Cardiac fibroblast (primary cell): ENCODE data around the gene KCNT1.
A peak's percentile ranks its signal among the peaks of the same experiment; 100 is the strongest.

ENCODE experiments used
- DNase-seq, 2 donors: peaks; one replicate each; pipeline versions ENCODE4 v3.0.0 to v3.0.0-alpha.2; 2010; ENCODE audit warnings: low read depth in 2 of 2
- H3K4me3 ChIP-seq, 2 donors: replicated peaks in 1 of 2; 1 replicate in 1 of 2; 2 replicates in 1 of 2; pipeline ENCODE4 v1.5.1; 2011; ENCODE audit warnings: low read depth in 2 of 2, low read length in 2 of 2, mild to moderate bottlenecking in 2 of 2, moderate library complexity in 1 of 2
- TF ChIP-seq, protein P1 (sequence below): IDR thresholded peaks from one replicate; pipeline ENCODE4 v1.5.1; 2011; ENCODE audit warnings: low read depth, mild to moderate bottlenecking, low read length, inconsistent platforms

KCNT1 gene

DNA sequence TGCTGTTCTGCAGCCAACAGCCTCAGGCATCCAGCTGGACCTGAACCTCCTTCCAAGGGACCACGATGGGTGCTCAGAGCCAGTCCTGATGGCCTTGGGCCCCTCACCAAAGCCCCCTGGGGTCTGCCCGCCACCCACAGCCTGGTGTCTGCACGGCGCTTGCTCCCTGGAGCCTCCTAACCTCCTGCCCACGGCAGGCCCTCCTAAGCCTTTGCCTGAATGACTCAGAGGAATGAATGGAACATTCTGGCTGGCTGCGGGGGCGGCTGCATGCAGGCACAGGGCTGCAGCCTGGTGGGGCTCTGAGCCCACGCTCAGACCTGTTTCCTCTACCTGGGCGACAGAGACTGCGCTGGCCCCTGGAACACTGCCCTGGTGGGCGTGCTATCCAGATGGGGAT lies 9.6 kb upstream of the KCNT1 start:
- peak in 1 of 2 donors; percentile 4 for DNase-seq
- H3K4me3 ChIP-seq: no peak overlapping the region
- TF ChIP-seq, protein P1, sequence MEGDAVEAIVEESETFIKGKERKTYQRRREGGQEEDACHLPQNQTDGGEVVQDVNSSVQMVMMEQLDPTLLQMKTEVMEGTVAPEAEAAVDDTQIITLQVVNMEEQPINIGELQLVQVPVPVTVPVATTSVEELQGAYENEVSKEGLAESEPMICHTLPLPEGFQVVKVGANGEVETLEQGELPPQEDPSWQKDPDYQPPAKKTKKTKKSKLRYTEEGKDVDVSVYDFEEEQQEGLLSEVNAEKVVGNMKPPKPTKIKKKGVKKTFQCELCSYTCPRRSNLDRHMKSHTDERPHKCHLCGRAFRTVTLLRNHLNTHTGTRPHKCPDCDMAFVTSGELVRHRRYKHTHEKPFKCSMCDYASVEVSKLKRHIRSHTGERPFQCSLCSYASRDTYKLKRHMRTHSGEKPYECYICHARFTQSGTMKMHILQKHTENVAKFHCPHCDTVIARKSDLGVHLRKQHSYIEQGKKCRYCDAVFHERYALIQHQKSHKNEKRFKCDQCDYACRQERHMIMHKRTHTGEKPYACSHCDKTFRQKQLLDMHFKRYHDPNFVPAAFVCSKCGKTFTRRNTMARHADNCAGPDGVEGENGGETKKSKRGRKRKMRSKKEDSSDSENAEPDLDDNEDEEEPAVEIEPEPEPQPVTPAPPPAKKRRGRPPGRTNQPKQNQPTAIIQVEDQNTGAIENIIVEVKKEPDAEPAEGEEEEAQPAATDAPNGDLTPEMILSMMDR: no peak

DNA sequence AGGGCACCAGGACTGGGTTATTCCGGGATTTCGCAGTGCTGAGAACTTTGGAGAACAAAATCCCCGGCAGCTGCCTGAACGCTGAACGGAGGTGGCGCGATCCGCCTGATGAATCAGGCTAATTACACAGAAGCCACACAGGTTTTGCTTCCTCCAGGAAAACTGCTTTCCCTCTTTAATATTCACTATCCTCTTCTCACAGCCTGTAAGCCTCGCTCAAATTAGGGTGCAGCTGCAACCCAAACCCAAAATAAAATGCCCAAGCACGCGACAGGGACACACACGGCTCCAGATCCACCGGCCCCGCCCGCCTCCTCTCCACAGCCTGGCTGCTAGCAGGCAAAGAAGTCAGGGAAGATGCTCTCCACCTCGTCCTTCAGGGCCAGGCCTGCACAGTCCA lies 8.7 kb upstream of the KCNT1 start:
- no peak overlapping the region for H3K4me3 ChIP-seq
- DNase-seq: no peak
- TF ChIP-seq, protein P1: no peak

GRCh38 chr9:135693771-135694170 lies 8.2 kb upstream of the KCNT1 start:
- TF ChIP-seq, protein P1: no peak
- no peak for DNase-seq
- H3K4me3 ChIP-seq: no peak overlapping the region

DNA sequence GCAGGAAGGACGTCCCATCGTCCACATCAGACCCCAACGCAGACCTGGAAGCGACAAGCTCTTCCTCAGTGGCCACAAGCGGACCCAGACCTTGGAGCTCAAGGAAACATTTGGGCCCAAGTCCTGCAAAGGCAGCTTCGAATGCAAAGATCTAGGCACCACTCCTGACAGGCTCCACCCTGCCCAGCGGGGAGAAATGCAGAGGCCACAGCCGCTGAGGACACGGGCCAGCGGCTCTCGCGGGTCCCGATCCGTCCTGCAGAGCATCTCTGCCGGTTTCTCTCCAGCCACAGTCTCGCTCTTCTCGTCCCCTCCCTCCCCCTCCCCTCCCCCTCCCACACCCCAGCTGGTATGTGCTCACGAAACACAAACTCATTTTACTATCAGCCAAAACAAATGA lies 7.6 kb upstream of the KCNT1 start:
- H3K4me3 ChIP-seq: no peak overlapping the region
- no peak for DNase-seq
- TF ChIP-seq, protein P1: no peak

- DNase-seq: no peak
- TF ChIP-seq, protein P1: no peak
- no peak overlapping the region for H3K4me3 ChIP-seq
These were observed 6.9 kb upstream of the KCNT1 start for GRCh38 chr9:135695036-135695435.

- H3K4me3 ChIP-seq: no peak overlapping the region
- DNase-seq: no peak
- TF ChIP-seq, protein P1: no peak
These were observed 6.3 kb upstream of the KCNT1 start for GRCh38 chr9:135695642-135696041.

DNA sequence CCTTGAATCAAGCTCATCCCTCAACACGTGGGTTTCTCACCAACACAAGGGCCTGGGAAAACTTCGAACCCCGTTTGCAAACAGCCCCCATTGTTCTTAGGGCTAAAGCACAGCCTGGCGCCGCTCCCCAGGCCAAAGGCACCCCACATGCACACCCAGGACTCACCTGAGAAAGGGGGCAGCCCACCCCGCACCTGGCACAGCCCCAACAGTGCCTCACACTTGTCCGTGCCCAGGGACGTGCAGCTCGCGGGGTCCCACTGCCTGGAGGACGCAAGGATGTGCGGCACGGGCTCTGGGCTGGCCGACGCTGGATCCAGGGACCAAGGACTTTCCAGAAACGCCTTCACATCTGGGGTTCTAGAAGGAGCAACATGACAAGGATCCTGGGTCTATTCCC lies 5.5 kb upstream of the KCNT1 start:
- no peak for DNase-seq
- TF ChIP-seq, protein P1: no peak

More for the DNA sequence above, 5.5 kb upstream of the KCNT1 start:
- no peak overlapping the region for H3K4me3 ChIP-seq
